Hepatocyte (in vitro differentiated cells): ENCODE results near the gene MATK. TPM values are rescaled to one million over a fixed set of nuclear protein-coding genes. Genes with fewer than 3 reads are reported as not detected.

Experiments used
- DNase-seq: peaks from one replicate; pipeline ENCODE4 v3.0.0-alpha.2; 2016; ENCODE audit warnings: low spot score
- H2AFZ ChIP-seq: fragments of 200-600 bp; sonication (generic); 2 replicates; pipeline ENCODE4 v1.6.0; 2016; ENCODE audit warnings: antibody characterized with exemption, mild to moderate bottlenecking
- H3K27ac ChIP-seq: fragments of 200-600 bp; sonication (generic); 2 replicates; pipeline ENCODE4 v1.5.1; 2016; ENCODE audit warnings: mild to moderate bottlenecking
- H3K27me3 ChIP-seq: fragments of 200-600 bp; sonication (generic); 2 replicates; pipeline ENCODE4 v1.6.1; 2016
- H3K36me3 ChIP-seq: fragments of 200-600 bp; sonication (generic); replicated peaks from 2 replicates; pipeline ENCODE4 v1.5.1; 2016; ENCODE audit warnings: low read depth; ENCODE audit not compliant: insufficient read depth
- H3K4me1 ChIP-seq: fragments of 200-600 bp; sonication (generic); 2 replicates; pipeline ENCODE4 v1.5.1; 2016; ENCODE audit warnings: mild to moderate bottlenecking, moderate library complexity; ENCODE audit not compliant: insufficient read depth
- H3K4me2 ChIP-seq: fragments of 200-600 bp; sonication (generic); 2 replicates; pipeline ENCODE4 v1.6.0; 2016
- H3K4me3 ChIP-seq: fragments of 200-600 bp; sonication (generic); 2 replicates; pipeline ENCODE4 v1.5.1; 2016; ENCODE audit warnings: mild to moderate bottlenecking
- H3K79me2 ChIP-seq: fragments of 200-600 bp; sonication (generic); 2 replicates; pipeline ENCODE4 v1.6.0; 2017; ENCODE audit warnings: mild to moderate bottlenecking
- H3K9me2 ChIP-seq: fragments of 200-600 bp; sonication (generic); replicated peaks from 2 replicates; pipeline ENCODE4 v1.6.0; 2017; ENCODE audit warnings: mild to moderate bottlenecking; ENCODE audit not compliant: insufficient read depth
- H3K9me3 ChIP-seq: fragments of 200-600 bp; sonication (generic); 2 replicates; pipeline ENCODE4 v1.5.1; 2016; ENCODE audit warnings: low read depth, mild to moderate bottlenecking
- H4K20me1 ChIP-seq: fragments of 200-600 bp; sonication (generic); 2 replicates; pipeline ENCODE4 v1.6.0; 2016; ENCODE audit warnings: mild to moderate bottlenecking; ENCODE audit not compliant: insufficient read depth, poor library complexity, severe bottlenecking
- EZH2phosphoT487 ChIP-seq: fragments of 200-600 bp; sonication (generic); IDR thresholded peaks from one replicate; pipeline ENCODE4 v1.6.1; 2018; ENCODE audit warnings: antibody characterized with exemption, mild to moderate bottlenecking, low read depth, moderate library complexity; ENCODE audit not compliant: unreplicated experiment, severe bottlenecking
- WGBS: methylation state at CpG from one replicate; pipeline ENCODE4 v1.1.6; 2016; ENCODE audit warnings: low lambda C conversion rate; ENCODE audit errors: missing lambda C conversion rate; 5-methylcytosine and 5-hydroxymethylcytosine counted together
- polyA plus RNA-seq: library from polyadenylated mRNA; unstranded; fragments of >200 nt; fragmentation: Nextera tagmentation; extraction: Ambion mirVana; gene quantifications from 2 replicates; pipeline ENCODE4 v1.2.1, GENCODE V29; 2016
- total RNA-seq: library from RNA; depleted of rRNA; stranded (reverse); fragments of >200 nt; gene quantifications from 2 replicates; pipeline ENCODE4 v1.2.3, GENCODE V29; 2014
- TF ChIP-seq, protein P1 (sequence below): fragments of 200-600 bp; sonication (generic); IDR thresholded peaks from 2 replicates; pipeline ENCODE4 v1.5.1; 2016; ENCODE audit warnings: antibody characterized with exemption, mild to moderate bottlenecking; ENCODE audit not compliant: poor library complexity

The MATK gene
- total and polyA plus RNA-seq, 2 experiments from 2014 or later: 0.50 TPM; not detected in 1

GRCh38 chr19:3771000-3771905 is 14.9 kb downstream of the MATK start:
- no peaks in the 10 kb centered on the region for H3K9me2 ChIP-seq

GRCh38 chr19:3770136-3770999 is 15.8 kb downstream of the MATK start:
- Histone ChIP-seq H3K9me2 (no peaks in the 10 kb centered on the region), H3K9me3 (no peaks in the 10 kb centered on the region), H2AFZ (no peak overlapping the region), H3K36me3 (no peaks in the 10 kb centered on the region), H3K4me1 (no peaks in the 10 kb centered on the region), H3K79me2 (no peaks in the 10 kb centered on the region), H3K27me3 (no peaks in the 10 kb centered on the region), H4K20me1 (no peaks in the 10 kb centered on the region), H3K27ac (no peak overlapping the region), H3K4me3 (no peak overlapping the region), H3K4me2 (no peak overlapping the region)
- no peak for DNase-seq
- TF ChIP-seq EZH2phosphoT487: no peak
- TF ChIP-seq, protein P1, sequence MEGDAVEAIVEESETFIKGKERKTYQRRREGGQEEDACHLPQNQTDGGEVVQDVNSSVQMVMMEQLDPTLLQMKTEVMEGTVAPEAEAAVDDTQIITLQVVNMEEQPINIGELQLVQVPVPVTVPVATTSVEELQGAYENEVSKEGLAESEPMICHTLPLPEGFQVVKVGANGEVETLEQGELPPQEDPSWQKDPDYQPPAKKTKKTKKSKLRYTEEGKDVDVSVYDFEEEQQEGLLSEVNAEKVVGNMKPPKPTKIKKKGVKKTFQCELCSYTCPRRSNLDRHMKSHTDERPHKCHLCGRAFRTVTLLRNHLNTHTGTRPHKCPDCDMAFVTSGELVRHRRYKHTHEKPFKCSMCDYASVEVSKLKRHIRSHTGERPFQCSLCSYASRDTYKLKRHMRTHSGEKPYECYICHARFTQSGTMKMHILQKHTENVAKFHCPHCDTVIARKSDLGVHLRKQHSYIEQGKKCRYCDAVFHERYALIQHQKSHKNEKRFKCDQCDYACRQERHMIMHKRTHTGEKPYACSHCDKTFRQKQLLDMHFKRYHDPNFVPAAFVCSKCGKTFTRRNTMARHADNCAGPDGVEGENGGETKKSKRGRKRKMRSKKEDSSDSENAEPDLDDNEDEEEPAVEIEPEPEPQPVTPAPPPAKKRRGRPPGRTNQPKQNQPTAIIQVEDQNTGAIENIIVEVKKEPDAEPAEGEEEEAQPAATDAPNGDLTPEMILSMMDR: no peak
- 88% methylated on average over 27 of the region's 53 CpGs for WGBS

More at GRCh38 chr19:3771000-3771905, 14.9 kb downstream of the MATK start:
- Histone ChIP-seq H3K4me1 (no peaks in the 10 kb centered on the region), H3K4me2 (no peak overlapping the region), H3K9me3 (no peaks in the 10 kb centered on the region), H3K27me3 (no peaks in the 10 kb centered on the region), H3K79me2 (no peaks in the 10 kb centered on the region), H3K27ac (no peak overlapping the region), H2AFZ (no peak overlapping the region), H4K20me1 (no peaks in the 10 kb centered on the region), H3K4me3 (no peak overlapping the region), H3K36me3 (no peaks in the 10 kb centered on the region)
- 80% methylated on average over 22 of the region's 35 CpGs for WGBS
- TF ChIP-seq, protein P1: no peak
- TF ChIP-seq EZH2phosphoT487: no peak
- DNase-seq: no peak

- Histone ChIP-seq H3K4me2 (no peak overlapping the region), H3K27me3 (no peaks in the 10 kb centered on the region), H3K4me1 (no peaks in the 10 kb centered on the region), H3K4me3 (no peak overlapping the region), H3K27ac (no peak overlapping the region), H3K79me2 (no peaks in the 10 kb centered on the region), H3K36me3 (no peaks in the 10 kb centered on the region), H2AFZ (no peak overlapping the region), H4K20me1 (no peaks in the 10 kb centered on the region), H3K9me3 (no peaks in the 10 kb centered on the region), H3K9me2 (no peaks in the 10 kb centered on the region)
- 95% methylated on average over 14 of the region's 17 CpGs for WGBS
- no peak for DNase-seq
- TF ChIP-seq, protein P1: no peak
Measured at GRCh38 chr19:3769494-3769893, 16.7 kb downstream of the MATK start.
